Pancreas (tissue), 10 donors: ENCODE results near the gene GALE. TPM values are rescaled to one million over a fixed set of nuclear protein-coding genes. Genes with fewer than 3 reads are reported as not detected.
"Not testable (repeated sequence)": the region's sequence is repeated elsewhere in the genome, so short reads cannot be mapped to it uniquely, and the experiment has no call there.

Source experiments
- ATAC-seq, 4 donors: fragments of 200-7000 bp; cut with Tn5 transposase; one replicate each; pipeline versions ENCODE4 v1.8.0 to v1.9.1; 2020; ENCODE audit warnings: mild to moderate bottlenecking in 4 of 4, moderate library complexity in 4 of 4
- DNase-seq, 6 donors: peaks; one replicate each; pipeline ENCODE4 v3.0.0-alpha.2; 2020
- FAIRE-seq: peaks from 2 replicates; lab custom pipeline; 2012; peaks lifted over from hg19 to GRCh38; lab: Jason Lieb, UNC
- H3K27ac ChIP-seq, 4 donors: fragments of 200-600 bp; sonication (generic); 1 replicate in 3 of 4; 2 replicates in 1 of 4; pipeline versions ENCODE4 v1.5.0 to v1.8.0; 2020
- H3K27me3 ChIP-seq, 4 donors: fragments of 200-600 bp; one replicate each; pipeline ENCODE4 v1.8.0; 2021
- H3K36me3 ChIP-seq, 3 donors: fragments of 200-600 bp; sonication (generic) in 1 of 3; one replicate each; pipeline versions ENCODE4 v1.5.0 to v1.8.0; 2020 to 2021
- H3K4me1 ChIP-seq, 3 donors: fragments of 200-600 bp; one replicate each; pipeline ENCODE4 v1.8.0; 2021
- H3K4me3 ChIP-seq, 4 donors: fragments of 200-600 bp; sonication (generic) in 2 of 4; one replicate each; pipeline versions ENCODE4 v1.5.0 to v1.8.0; 2020 to 2021
- H3K9me3 ChIP-seq, 4 donors: fragments of 200-600 bp; one replicate each; pipeline ENCODE4 v1.8.0; 2021
- CTCF ChIP-seq, 4 donors: fragments of 200-600 bp; sonication (generic) in 3 of 4; IDR thresholded peaks; one replicate each; pipeline versions ENCODE4 v1.5.0 to v1.8.0; 2021; ENCODE audit warnings: antibody characterized with exemption in 4 of 4
- WGBS, 2 donors: extraction: QIAGEN DNeasy Blood & Tissue Kit; methylation state at CpG; one replicate each; pipeline ENCODE4 v1.1.7; 2013; 5-methylcytosine and 5-hydroxymethylcytosine counted together
- intact Hi-C, 3 donors: fragments of 100-400 bp; cut with DNase I; formaldehyde crosslinking; loops; one replicate each; pipeline versions ENCODE4 v1.11.1 to v1.14.2; 2022
- polyA plus RNA-seq, 2 donors: library from polyadenylated mRNA; stranded (reverse); fragments of 200-250 nt; gene quantifications; one replicate each; pipeline ENCODE4 v1.2.3, GENCODE V29; 2013
- total RNA-seq, 6 donors: library from RNA; stranded (reverse); fragmentation: NEBNext Ultra II Directional in 4 of 6; extraction: Animal tissue kit (Norgen Biotek cat#: 25700) in 4 of 6; gene quantifications; one replicate each; pipeline versions ENCODE4 v1.2.1 to v1.2.4, GENCODE V29; 2021 to 2023
- donor health status: healthy with polysubstance abuse.
- donor health status: DM: no; HTN: no; CAD: no; lungs with moderate emphysema.
- donor health status: DM: no; HTN: no; CAD: no.
- donor health status: control.
- donor health status: control.
- donor health status: Bipolar disorder and iron deficiency.
- donor health status: DM: yes; HTN: yes; CAD: no.
- donor health status: DM: no; HTN: no; CAD: no.
- donor health status: DM: no; HTN: no; CAD: no.
- donor health status: DM: yes; HTN: yes; CAD: no.

GALE gene
- total and polyA plus RNA-seq, 8 donors, result 5.6 to 34.6 (median 13.4) TPM

DNA sequence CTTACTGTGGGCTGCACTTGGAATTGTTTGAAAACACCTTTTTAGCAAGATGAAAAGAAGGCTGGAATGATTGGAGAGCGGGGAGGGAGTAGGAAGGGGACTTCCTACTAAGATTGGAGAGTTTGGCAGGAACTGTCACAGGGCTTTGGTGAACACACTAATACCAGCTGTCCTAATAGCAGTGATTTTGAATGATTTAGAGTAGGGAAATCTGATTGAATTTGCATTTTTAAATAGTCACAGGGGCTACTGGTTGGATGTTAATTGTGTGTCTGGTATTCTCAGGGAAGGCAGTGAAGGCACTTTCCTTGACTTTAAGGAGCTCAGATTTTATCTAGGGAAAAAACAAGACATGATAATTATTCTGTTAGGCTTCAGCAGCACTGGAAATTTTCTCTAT, 27.2 kb upstream of the GALE start:
- 88 to 100% methylated on average over 1 of the region's 1 CpG for WGBS, 2 donors
- Histone ChIP-seq H3K4me3 (no peak overlapping the region), H3K27me3 (no peaks in the 10 kb centered on the region), H3K9me3 (no peaks in the 10 kb centered on the region), H3K36me3 (no peaks in the 10 kb centered on the region), H3K4me1 (peaks cover 0 to 6% (median 3%) of the 10 kb centered on the region in 3 donors), H3K27ac (no peak overlapping the region)
- intact Hi-C loops, result no loop called here
- ATAC-seq, result no peak
- no peak for DNase-seq
- no peak for FAIRE-seq
- no peak for TF ChIP-seq CTCF (IDR thresholded peaks at IDR 0.05)

DNA sequence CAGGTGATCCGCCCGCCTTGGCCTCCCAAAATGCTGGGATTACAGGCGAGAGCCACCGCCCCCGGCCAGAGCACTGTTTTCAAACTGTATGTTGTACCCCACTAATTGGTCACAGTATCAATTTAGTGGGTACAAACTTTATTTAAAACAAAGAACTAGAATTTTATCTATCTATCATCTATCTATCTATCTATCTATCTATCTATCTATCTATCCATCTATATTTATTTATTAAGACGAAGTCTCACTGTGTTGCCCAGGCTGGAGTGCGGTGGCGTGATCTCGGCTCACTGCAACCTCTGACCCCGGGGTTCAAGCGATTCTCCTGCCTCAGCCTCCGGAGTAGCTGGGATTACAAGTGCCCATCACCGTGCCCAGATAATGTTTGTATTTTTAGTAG, 26.0 kb upstream of the GALE start:
- H3K27me3 ChIP-seq, ATAC-seq, H3K4me3 ChIP-seq, FAIRE-seq, H3K36me3 ChIP-seq, H3K27ac ChIP-seq, intact Hi-C loops, H3K9me3 ChIP-seq, DNase-seq, H3K4me1 ChIP-seq: not testable (repeated sequence)
- 93 to 94% methylated on average over 13 of the region's 13 CpGs for WGBS, 2 donors

GRCh38 chr1:23825762-23826522, 25.4 kb upstream of the GALE start:
- DNase-seq (no peak), FAIRE-seq (no peak), ATAC-seq (peak; percentile 25 to 45 (median 27))
- Histone ChIP-seq H3K27me3 (no peaks in the 10 kb centered on the region), H3K4me3 (peak overlapping the region; percentile 76 to 99 (median 90)), H3K27ac (peak overlapping the region; percentile 42 to 91 (median 81)), H3K9me3 (no peaks in the 10 kb centered on the region), H3K4me1 (peaks cover 0 to 6% (median 3%) of the 10 kb centered on the region in 3 donors), H3K36me3 (no peaks in the 10 kb centered on the region)
- TF ChIP-seq CTCF (IDR thresholded peaks at IDR 0.05), result no peak
- intact Hi-C loops, result no loop called here
- 44 to 47% methylated on average over 24 of the region's 24 CpGs for WGBS, 2 donors

GRCh38 chr1:23825076-23825761, 24.7 kb upstream of the GALE start, which contains the start of gene HMGCL:
TSS of gene HMGCL (minus strand) at chr1:23825429. CDS start at chr1:23825415, 14 bp downstream.
- Histone ChIP-seq H3K36me3 (no peaks in the 10 kb centered on the region), H3K9me3 (no peaks in the 10 kb centered on the region), H3K27me3 (no peaks in the 10 kb centered on the region), H3K27ac (peak within 1 kb of the TSS; percentile 77 to 91 (median 87)), H3K4me3 (peak within 1 kb of the TSS; percentile 76 to 99 (median 90)), H3K4me1 (peaks cover 0 to 6% (median 3%) of the 10 kb centered on the region in 3 donors)
- ATAC-seq, result peak; percentile 98 to 100 (median 100)
- no peak for TF ChIP-seq CTCF (IDR thresholded peaks at IDR 0.05)
- intact Hi-C loops, result no loop called here
- DNase-seq, result peak; percentile 86 to 95 (median 92)
- no peak for FAIRE-seq
- 0% methylated on average over 42 of the region's 42 CpGs for WGBS, 2 donors

DNA sequence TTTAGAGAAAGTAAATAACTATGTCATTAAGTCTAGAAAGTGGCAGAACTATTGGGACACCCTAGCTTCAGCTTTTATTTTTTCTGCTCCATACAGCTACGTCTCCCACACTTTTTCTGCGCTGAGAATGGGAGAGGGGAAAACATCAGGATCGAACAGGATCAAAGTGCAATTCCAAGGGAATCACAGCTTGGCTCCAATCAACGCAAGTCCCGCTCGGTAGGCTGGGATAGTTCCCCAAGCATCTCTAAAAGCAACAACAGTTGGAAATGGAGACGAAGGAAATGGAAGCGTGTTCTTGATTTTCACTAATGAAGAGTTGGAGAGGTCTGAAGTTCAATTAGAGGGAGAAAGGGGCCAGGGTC, 24.1 kb upstream of the GALE start:
- FAIRE-seq, result no peak
- intact Hi-C loops, result no loop called here
- no peaks in the 10 kb centered on the region for H3K36me3 ChIP-seq
- peak overlapping the region; percentile 77 to 91 (median 87) for H3K27ac ChIP-seq
- ATAC-seq, result peak in 3 of 4 donors; percentile 13 to 27 (median 19)
- H3K27me3 ChIP-seq, result no peaks in the 10 kb centered on the region
- H3K4me3 ChIP-seq, result peak overlapping the region; percentile 76 to 99 (median 90)
- TF ChIP-seq CTCF (IDR thresholded peaks at IDR 0.05), result no peak
- no peaks in the 10 kb centered on the region for H3K9me3 ChIP-seq
- peaks cover 0 to 6% (median 3%) of the 10 kb centered on the region in 3 donors for H3K4me1 ChIP-seq
- WGBS, 2 donors, result 0 to 2% methylated on average over 8 of the region's 8 CpGs
- no peak for DNase-seq
